Measurements from ENCODE around the gene ZBP1.

ZBP1 gene

DNA sequence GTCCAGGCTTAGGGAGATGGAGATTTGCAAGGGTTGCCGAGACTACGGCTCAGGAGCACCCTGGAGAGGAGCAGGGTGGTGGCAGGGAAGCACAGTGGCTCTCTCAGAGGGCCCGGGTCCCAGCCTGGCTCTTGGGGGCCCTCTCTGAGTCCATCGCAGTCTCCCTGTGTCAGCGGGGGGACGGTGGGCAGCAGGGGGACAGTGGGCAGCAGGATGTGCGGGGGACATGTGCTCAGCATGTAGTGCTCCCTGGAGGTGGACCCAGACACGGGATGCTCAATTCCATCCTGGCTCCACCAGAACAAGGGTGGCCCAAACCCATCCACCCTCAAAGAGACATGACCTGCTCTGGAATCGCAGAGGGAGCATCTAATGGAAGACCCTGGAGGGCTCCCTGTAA is 43.0 kb upstream of the ZBP1 start:
- TF ChIP-seq, protein P1, sequence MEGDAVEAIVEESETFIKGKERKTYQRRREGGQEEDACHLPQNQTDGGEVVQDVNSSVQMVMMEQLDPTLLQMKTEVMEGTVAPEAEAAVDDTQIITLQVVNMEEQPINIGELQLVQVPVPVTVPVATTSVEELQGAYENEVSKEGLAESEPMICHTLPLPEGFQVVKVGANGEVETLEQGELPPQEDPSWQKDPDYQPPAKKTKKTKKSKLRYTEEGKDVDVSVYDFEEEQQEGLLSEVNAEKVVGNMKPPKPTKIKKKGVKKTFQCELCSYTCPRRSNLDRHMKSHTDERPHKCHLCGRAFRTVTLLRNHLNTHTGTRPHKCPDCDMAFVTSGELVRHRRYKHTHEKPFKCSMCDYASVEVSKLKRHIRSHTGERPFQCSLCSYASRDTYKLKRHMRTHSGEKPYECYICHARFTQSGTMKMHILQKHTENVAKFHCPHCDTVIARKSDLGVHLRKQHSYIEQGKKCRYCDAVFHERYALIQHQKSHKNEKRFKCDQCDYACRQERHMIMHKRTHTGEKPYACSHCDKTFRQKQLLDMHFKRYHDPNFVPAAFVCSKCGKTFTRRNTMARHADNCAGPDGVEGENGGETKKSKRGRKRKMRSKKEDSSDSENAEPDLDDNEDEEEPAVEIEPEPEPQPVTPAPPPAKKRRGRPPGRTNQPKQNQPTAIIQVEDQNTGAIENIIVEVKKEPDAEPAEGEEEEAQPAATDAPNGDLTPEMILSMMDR (IDR thresholded peaks at IDR 0.05): no peak

DNA sequence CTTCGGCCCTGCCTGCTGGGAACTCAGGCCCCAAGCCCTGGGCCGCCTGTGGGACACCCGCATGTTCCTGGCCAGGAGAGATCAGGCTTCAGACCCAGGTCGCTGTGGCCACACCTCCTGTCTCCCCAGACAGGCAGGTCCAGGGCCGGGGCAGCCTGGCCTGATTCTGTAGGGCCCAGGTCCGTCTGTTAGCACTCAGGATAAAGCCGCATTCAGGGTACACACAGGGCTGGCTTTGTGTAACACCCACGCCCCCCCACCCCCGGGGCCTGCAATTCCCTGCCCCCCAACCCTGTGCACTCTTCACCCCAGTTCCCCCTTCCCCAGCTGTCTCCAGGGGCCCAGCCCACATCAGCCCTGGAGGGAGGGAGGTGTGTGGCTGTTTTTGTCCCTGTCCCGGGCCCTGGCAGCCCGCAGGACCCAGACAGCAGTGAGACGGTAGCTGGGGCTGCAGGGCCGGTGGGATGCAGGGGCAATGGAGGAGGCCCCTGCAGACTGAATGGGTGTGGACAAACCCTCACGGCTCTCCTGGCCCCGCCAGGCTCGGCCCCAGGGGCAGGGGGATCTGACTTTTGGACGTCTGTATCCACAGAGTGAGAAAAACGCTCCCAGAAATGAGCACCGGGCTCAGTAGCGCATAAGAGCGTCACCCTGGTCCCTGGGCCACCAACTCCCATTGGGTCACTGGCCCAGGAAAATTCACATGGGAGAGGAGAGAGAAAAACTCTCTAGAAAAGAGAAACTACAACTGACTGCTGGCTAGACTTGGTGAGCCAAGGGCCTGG is 42.4 kb upstream of the ZBP1 start:
- peaks cover 3% of the 10 kb centered on the region for H3K27me3 Mint-ChIP-seq (ENCODE audit: low read depth, poor library complexity)
- peaks cover 3% of the 10 kb centered on the region for H3K36me3 Mint-ChIP-seq (ENCODE audit: low read depth)
- peaks cover 39% of the 10 kb centered on the region for H3K4me1 Mint-ChIP-seq
- peak; percentile 31 for DNase-seq
- H3K4me3 Mint-ChIP-seq: no peak overlapping the region
- no peaks in the 10 kb centered on the region for H3K9me3 Mint-ChIP-seq
- TF ChIP-seq, protein P1 (IDR thresholded peaks at IDR 0.05): no peak
- H3K27ac Mint-ChIP-seq: no peak overlapping the region

More for the DNA sequence above, 43.0 kb upstream of the ZBP1 start:
- Mint-ChIP-seq H3K27ac (no peak overlapping the region), H3K36me3 (ENCODE audit: low read depth) (peaks cover 3% of the 10 kb centered on the region), H3K4me1 (peaks cover 39% of the 10 kb centered on the region), H3K27me3 (ENCODE audit: low read depth, poor library complexity) (peaks cover 3% of the 10 kb centered on the region), H3K4me3 (no peak overlapping the region), H3K9me3 (no peaks in the 10 kb centered on the region)
- DNase-seq: peak; percentile 0

DNA sequence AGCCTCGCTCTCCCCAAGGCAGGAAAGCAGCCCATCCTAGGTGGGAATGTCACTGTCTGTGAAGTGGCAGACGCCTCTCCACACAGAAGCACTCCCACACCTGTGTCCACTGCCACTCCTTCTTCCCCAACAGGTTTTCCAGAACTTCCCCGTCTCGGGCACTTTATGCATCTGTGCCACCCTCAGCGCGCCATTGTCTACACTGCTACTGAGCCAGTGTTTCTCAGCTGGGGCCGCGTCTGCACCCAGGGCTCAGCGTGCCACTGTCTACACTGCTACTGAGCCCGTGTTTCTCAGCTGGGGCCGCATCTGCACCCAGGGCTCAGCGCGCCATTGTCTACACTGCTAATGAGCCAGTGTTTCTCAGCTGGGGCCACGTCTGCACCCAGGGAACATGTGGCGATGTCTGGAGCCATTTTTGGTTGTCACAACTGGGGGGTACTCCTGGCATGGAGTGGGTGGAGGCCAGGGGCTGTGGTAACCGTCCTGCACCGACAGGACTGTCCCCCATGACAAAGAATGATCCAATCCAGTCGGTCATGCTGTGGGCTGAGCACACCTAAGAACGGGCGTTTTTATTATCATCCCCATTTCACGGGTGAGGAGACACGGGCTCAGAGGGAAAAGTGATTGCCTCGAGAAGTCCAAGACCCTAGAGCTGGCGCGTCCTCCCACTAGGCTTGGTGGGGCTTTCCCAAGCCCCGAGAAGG is 41.7 kb upstream of the ZBP1 start:
- no peaks in the 10 kb centered on the region for H3K9me3 Mint-ChIP-seq
- H3K27ac Mint-ChIP-seq: no peak overlapping the region
- no peak overlapping the region for H3K4me3 Mint-ChIP-seq
- TF ChIP-seq, protein P1 (IDR thresholded peaks at IDR 0.05): no peak
- peaks cover 39% of the 10 kb centered on the region for H3K4me1 Mint-ChIP-seq
- peak; percentile 2 for DNase-seq
- H3K36me3 Mint-ChIP-seq (ENCODE audit: low read depth): peaks cover 3% of the 10 kb centered on the region
- peaks cover 3% of the 10 kb centered on the region for H3K27me3 Mint-ChIP-seq (ENCODE audit: low read depth, poor library complexity)

DNA sequence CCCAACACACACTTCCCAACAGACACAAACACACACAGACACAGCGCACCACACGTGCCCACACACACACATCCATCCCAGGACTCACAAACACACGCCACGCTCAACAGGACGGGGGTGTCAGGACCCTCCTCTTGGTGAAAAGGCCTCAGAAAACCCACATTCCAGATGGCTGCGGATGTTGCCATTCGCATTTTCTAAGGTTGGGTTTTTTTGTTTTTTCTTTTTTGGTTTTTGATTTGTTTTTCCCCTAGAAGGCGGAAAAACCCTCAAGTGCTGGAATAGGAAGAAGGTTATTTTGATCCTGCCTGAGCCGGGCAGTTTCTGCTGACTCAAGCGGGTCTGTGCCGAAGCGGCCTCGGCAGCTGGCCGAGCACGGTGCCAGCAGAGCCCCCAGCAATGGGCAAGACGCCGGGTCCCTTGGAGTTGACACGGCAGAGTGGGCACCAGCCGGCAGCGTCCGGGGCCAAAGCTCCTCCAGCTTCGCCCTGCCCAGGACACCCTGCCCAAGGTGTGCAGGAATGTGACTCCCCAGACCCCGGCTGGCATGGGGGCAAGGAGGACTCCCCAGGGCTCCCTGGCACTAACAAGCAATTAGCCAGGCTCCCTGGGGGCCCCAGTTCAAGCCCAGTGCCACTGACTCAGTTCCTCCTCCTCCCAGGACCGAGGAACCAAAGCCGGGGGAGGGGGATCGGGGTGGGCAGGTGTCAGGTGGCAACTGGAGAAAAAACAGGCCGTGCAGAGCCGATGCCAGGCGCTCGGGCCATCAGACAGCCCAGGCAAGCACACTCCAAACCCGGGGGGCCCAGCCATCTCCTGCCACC is 40.9 kb upstream of the ZBP1 start:
- Mint-ChIP-seq H3K4me3 (no peak overlapping the region), H3K27ac (no peak overlapping the region), H3K4me1 (peaks cover 39% of the 10 kb centered on the region), H3K36me3 (ENCODE audit: low read depth) (peaks cover 3% of the 10 kb centered on the region), H3K27me3 (ENCODE audit: low read depth, poor library complexity) (peaks cover 3% of the 10 kb centered on the region), H3K9me3 (no peaks in the 10 kb centered on the region)
- TF ChIP-seq, protein P1 (IDR thresholded peaks at IDR 0.05): no peak
- no peak for DNase-seq

DNA sequence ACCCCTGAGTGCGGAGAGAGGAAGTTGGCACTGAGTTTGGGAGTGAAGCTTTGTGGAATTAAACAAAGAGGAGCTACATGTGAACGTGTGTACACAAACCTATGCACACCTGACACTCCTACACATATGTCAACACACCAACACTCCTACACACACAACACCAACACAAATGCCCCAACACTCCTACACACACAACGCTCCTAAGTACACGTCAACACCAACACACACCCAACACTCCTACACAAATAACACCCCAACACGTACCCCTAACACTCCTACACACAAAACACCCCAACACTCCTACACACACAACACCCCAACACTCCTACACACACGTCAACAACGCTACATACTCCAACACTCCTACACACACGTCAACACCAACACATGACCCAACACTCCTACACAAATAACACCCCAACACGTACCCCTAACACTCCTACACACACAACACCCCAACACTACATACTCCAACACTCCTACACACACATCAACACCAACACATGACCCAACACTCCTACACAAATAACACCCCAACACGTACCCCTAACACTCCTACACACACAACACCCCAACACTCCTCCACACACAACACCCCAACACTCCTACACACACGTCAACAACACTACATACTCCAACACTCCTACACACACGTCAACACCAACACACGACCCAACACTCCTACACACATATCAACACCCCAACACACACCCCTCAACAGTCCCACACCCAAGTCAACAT is 40.1 kb upstream of the ZBP1 start:
- Mint-ChIP-seq H3K36me3 (ENCODE audit: low read depth) (peaks cover 3% of the 10 kb centered on the region), H3K27ac (peak overlapping the region; percentile 61), H3K27me3 (ENCODE audit: low read depth, poor library complexity) (peaks cover 3% of the 10 kb centered on the region), H3K9me3 (no peaks in the 10 kb centered on the region), H3K4me3 (no peak overlapping the region), H3K4me1 (peaks cover 39% of the 10 kb centered on the region)
- DNase-seq: no peak
- TF ChIP-seq, protein P1 (IDR thresholded peaks at IDR 0.05): no peak

Data from nephron progenitor cell (in vitro differentiated cells).